HG02973 (cell line): Measurements from ENCODE around the gene FAM222A.

ENCODE experiments used
- ATAC-seq: cut with Tn5 transposase; IDR thresholded peaks from one replicate; pipeline ENCODE4 v1.9.1; 2021; ENCODE audit warnings: moderate library complexity; ENCODE audit not compliant: unreplicated experiment

Gene FAM222A

GRCh38 chr12:109737126-109737525 lies 23.5 kb downstream of the FAM222A start:
- ATAC-seq: no peak

- ATAC-seq: no peak
Measured at GRCh38 chr12:109737631-109738030, 24.0 kb downstream of the FAM222A start.

GRCh38 chr12:109738209-109738608 lies 24.6 kb downstream of the FAM222A start:
- ATAC-seq: no peak

GRCh38 chr12:109738878-109739665 lies 25.4 kb downstream of the FAM222A start:
- ATAC-seq: no peak

- no peak for ATAC-seq
Measured at GRCh38 chr12:109739747-109740693, 26.4 kb downstream of the FAM222A start.

GRCh38 chr12:109740694-109741245 lies 27.1 kb downstream of the FAM222A start:
- no peak for ATAC-seq

- no peak for ATAC-seq
Measured at GRCh38 chr12:109741286-109741969, 27.8 kb downstream of the FAM222A start.

- ATAC-seq: no peak
Measured at GRCh38 chr12:109741970-109742703, 28.5 kb downstream of the FAM222A start.

- ATAC-seq: no peak
Measured at GRCh38 chr12:109743076-109743910, 29.7 kb downstream of the FAM222A start.

- ATAC-seq: no peak
Measured at GRCh38 chr12:109744026-109744425, 30.4 kb downstream of the FAM222A start.

GRCh38 chr12:109744986-109745942 lies 31.6 kb downstream of the FAM222A start:
- ATAC-seq: no peak

GRCh38 chr12:109752117-109753053 lies 38.8 kb downstream of the FAM222A start:
- ATAC-seq: no peak

GRCh38 chr12:109753054-109753401 lies 39.4 kb downstream of the FAM222A start:
- no peak for ATAC-seq

GRCh38 chr12:109753959-109754358 lies 40.3 kb downstream of the FAM222A start:
- no peak for ATAC-seq

GRCh38 chr12:109756457-109756856 lies 42.8 kb downstream of the FAM222A start:
- ATAC-seq: no peak

- no peak for ATAC-seq
Measured at GRCh38 chr12:109757671-109758265, 44.1 kb downstream of the FAM222A start.
